ENCODE measurements around the gene CLCN6.

DNA sequence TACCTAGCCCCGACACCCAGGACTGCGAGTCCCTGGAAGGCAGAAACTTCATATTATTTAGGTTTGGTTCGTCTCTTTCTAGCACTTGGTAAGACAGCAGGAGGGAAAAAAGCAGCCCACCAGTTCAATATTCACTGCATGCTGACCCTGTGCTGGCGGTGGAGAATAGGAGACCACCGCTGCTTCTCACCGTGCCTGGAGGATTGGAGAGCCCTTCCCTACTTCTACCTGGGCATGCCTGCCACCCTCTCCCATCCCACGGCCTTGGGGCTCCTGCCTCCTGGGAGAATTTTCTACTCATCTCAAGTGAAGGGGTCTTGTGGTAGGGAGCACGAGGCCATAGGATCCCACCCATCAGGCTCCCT lies 5.6 kb upstream of the CLCN6 start:
- TF ChIP-seq, protein P1, sequence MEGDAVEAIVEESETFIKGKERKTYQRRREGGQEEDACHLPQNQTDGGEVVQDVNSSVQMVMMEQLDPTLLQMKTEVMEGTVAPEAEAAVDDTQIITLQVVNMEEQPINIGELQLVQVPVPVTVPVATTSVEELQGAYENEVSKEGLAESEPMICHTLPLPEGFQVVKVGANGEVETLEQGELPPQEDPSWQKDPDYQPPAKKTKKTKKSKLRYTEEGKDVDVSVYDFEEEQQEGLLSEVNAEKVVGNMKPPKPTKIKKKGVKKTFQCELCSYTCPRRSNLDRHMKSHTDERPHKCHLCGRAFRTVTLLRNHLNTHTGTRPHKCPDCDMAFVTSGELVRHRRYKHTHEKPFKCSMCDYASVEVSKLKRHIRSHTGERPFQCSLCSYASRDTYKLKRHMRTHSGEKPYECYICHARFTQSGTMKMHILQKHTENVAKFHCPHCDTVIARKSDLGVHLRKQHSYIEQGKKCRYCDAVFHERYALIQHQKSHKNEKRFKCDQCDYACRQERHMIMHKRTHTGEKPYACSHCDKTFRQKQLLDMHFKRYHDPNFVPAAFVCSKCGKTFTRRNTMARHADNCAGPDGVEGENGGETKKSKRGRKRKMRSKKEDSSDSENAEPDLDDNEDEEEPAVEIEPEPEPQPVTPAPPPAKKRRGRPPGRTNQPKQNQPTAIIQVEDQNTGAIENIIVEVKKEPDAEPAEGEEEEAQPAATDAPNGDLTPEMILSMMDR (IDR thresholded peaks at IDR 0.05): no peak
- no peak for TF ChIP-seq POLR2A (IDR thresholded peaks at IDR 0.05)
- TF ChIP-seq EP300 (IDR thresholded peaks at IDR 0.05; ENCODE audit: low read depth): no peak
